GM23248 (cell line): ENCODE results near the gene LRP1-AS. TPM values are rescaled to one million over a fixed set of nuclear protein-coding genes. Genes with fewer than 3 reads are reported as not detected.

Experiments used
- DNase-seq: peaks from one replicate; pipeline ENCODE4 v3.0.0-alpha.2; 2015
- H2AFZ ChIP-seq: fragments of 200-600 bp; sonication (generic); 2 replicates; pipeline ENCODE4 v1.6.1; 2016; ENCODE audit warnings: antibody characterized with exemption
- H3F3A ChIP-seq: fragments of 200-600 bp; sonication (generic); 2 replicates; pipeline ENCODE4 v1.6.1; 2016; ENCODE audit warnings: mild to moderate bottlenecking, antibody characterized with exemption, mixed run types; ENCODE audit not compliant: insufficient read depth
- H3K27ac ChIP-seq: fragments of 200-600 bp; sonication (generic); 2 replicates; pipeline ENCODE4 v1.5.1; 2016; ENCODE audit warnings: mild to moderate bottlenecking
- H3K27me3 ChIP-seq: fragments of 200-600 bp; sonication (generic); replicated peaks from 2 replicates; pipeline ENCODE4 v1.6.1; 2016; ENCODE audit warnings: mild to moderate bottlenecking; ENCODE audit not compliant: insufficient read depth
- H3K36me3 ChIP-seq: fragments of 200-600 bp; sonication (generic); 2 replicates; pipeline ENCODE4 v1.6.1; 2016; ENCODE audit warnings: low read depth, mild to moderate bottlenecking
- H3K4me1 ChIP-seq: fragments of 200-600 bp; sonication (generic); 2 replicates; pipeline ENCODE4 v1.6.1; 2016; ENCODE audit warnings: mild to moderate bottlenecking; ENCODE audit not compliant: insufficient read depth
- H3K4me2 ChIP-seq: fragments of 200-600 bp; sonication (generic); one replicate; pipeline ENCODE4 v1.6.1; 2016; ENCODE audit warnings: mild to moderate bottlenecking; ENCODE audit not compliant: unreplicated experiment
- H3K4me3 ChIP-seq: fragments of 200-600 bp; sonication (generic); 2 replicates; pipeline ENCODE4 v1.5.1; 2016; ENCODE audit warnings: mild to moderate bottlenecking
- H3K79me2 ChIP-seq: fragments of 200-600 bp; sonication (generic); 2 replicates; pipeline ENCODE4 v1.6.1; 2016; ENCODE audit warnings: mild to moderate bottlenecking; ENCODE audit not compliant: insufficient read depth
- H3K9ac ChIP-seq: fragments of 200-600 bp; sonication (generic); 2 replicates; pipeline ENCODE4 v1.6.1; 2016; ENCODE audit warnings: mild to moderate bottlenecking
- H3K9me2 ChIP-seq: fragments of 200-600 bp; sonication (generic); 2 replicates; pipeline ENCODE4 v1.6.1; 2016; ENCODE audit warnings: mixed run types, mild to moderate bottlenecking, moderate library complexity; ENCODE audit not compliant: insufficient read depth
- H3K9me3 ChIP-seq: fragments of 200-600 bp; sonication (generic); one replicate; pipeline ENCODE4 v1.6.1; 2017; ENCODE audit warnings: low read depth
- H4K20me1 ChIP-seq: fragments of 200-600 bp; sonication (generic); 2 replicates; pipeline ENCODE4 v1.6.0; 2016; ENCODE audit not compliant: insufficient read depth
- EZH2 ChIP-seq: fragments of 200-600 bp; sonication (generic); IDR thresholded peaks from 2 replicates; pipeline ENCODE4 v1.6.1; 2018; ENCODE audit warnings: antibody characterized with exemption, mild to moderate bottlenecking; ENCODE audit not compliant: insufficient read depth, poor library complexity, severe bottlenecking
- EZH2phosphoT487 ChIP-seq: fragments of 200-600 bp; sonication (generic); IDR thresholded peaks from 2 replicates; pipeline ENCODE4 v1.6.1; 2018; ENCODE audit warnings: antibody characterized with exemption, moderate library complexity, mild to moderate bottlenecking, low read depth; ENCODE audit not compliant: insufficient read depth
- WGBS, 2 experiments: methylation state at CpG; one replicate each; pipeline ENCODE4 v1.1.6; 2015 to 2017; ENCODE audit warnings: low lambda C conversion rate in 2 of 2, low coverage in 1 of 2; ENCODE audit errors: missing lambda C conversion rate in 2 of 2; 5-methylcytosine and 5-hydroxymethylcytosine counted together
- in situ Hi-C: fragments of 300-500 bp; cut with MboI; formaldehyde crosslinking; loops from 2 replicates; pipeline ENCODE4 v1.15.0; 2020
- polyA plus RNA-seq: library from polyadenylated mRNA; unstranded; fragments of >200 nt; fragmentation: Nextera tagmentation; extraction: Ambion mirVana; gene quantifications from 2 replicates; pipeline ENCODE4 v1.2.1, GENCODE V29; 2016
- total RNA-seq: library from RNA; depleted of rRNA; stranded (reverse); fragments of >200 nt; shearing (Covaris generic); gene quantifications from 2 replicates; pipeline ENCODE4 v1.2.3, GENCODE V29; 2014

The LRP1-AS gene
- total and polyA plus RNA-seq, 2 experiments from 2014 or later, result 0.60 TPM; not detected in 1

DNA sequence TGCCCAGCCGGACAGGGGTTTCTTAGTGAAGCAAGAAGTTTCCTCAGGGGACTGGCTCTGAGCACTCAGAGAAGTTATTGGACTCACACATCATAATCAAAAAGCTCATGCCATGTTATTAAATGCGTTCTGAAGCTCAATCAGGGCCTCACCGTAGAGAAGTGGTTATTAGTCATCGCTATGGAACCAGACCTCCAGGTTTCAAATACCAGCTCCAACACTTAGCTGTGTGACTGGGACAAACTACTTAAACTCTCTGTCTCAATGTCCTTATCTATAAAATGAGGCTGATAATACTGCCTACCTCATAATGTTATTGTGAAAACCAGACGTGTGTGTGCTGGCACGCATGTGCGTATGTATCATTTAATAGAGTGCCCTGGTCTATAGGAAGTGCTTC is 43.6 kb downstream of the LRP1-AS start:
- no peak overlapping the region for H2AFZ ChIP-seq
- 86 to 90% methylated on average over 7 of the region's 7 CpGs for WGBS, 2 experiments
- H3K79me2 ChIP-seq, result peaks cover 25% of the 10 kb centered on the region
- in situ Hi-C loops, result no loop called here
- no peak overlapping the region for H3K4me3 ChIP-seq
- H3K9ac ChIP-seq, result no peak overlapping the region
- no peak overlapping the region for H3K27ac ChIP-seq
- no peaks in the 10 kb centered on the region for H3K9me2 ChIP-seq
- peaks cover 15% of the 10 kb centered on the region; the same call in 1 of the 2 replicates for H3K36me3 ChIP-seq
- H3K4me1 ChIP-seq, result peaks cover 18% of the 10 kb centered on the region
- no peaks in the 10 kb centered on the region for H4K20me1 ChIP-seq
- no peak for DNase-seq
- H3K27me3 ChIP-seq, result no peaks in the 10 kb centered on the region
- no peaks in the 10 kb centered on the region for H3K9me3 ChIP-seq
- TF ChIP-seq EZH2phosphoT487, result no peak
- no peak for TF ChIP-seq EZH2
- no peak overlapping the region for H3K4me2 ChIP-seq
- peaks cover 26% of the 10 kb centered on the region; the same call in 1 of the 2 replicates for H3F3A ChIP-seq

GRCh38 chr12:57101892-57102695 is 45.3 kb downstream of the LRP1-AS start:
- H3K4me2 ChIP-seq, result no peak overlapping the region
- H3K27ac ChIP-seq, result no peak overlapping the region
- no peaks in the 10 kb centered on the region for H3K27me3 ChIP-seq
- in situ Hi-C loops, result no loop called here
- no peaks in the 10 kb centered on the region for H3K9me3 ChIP-seq
- TF ChIP-seq EZH2phosphoT487 (no peak), EZH2 (no peak)
- DNase-seq, result no peak
- no peaks in the 10 kb centered on the region for H4K20me1 ChIP-seq
- H3K9ac ChIP-seq, result no peak overlapping the region
- peaks cover 5% of the 10 kb centered on the region; the same call in 1 of the 2 replicates for H3K4me1 ChIP-seq
- no peaks in the 10 kb centered on the region for H3K9me2 ChIP-seq
- H3F3A ChIP-seq, result peaks cover 43% of the 10 kb centered on the region
- H3K4me3 ChIP-seq, result no peak overlapping the region
- peaks cover 23% of the 10 kb centered on the region; the same call in 1 of the 2 replicates for H3K36me3 ChIP-seq
- H3K79me2 ChIP-seq, result peaks cover 7% of the 10 kb centered on the region
- 85 to 88% methylated on average over 11 to 15 of the region's 15 CpGs for WGBS, 2 experiments
- H2AFZ ChIP-seq, result no peak overlapping the region

GRCh38 chr12:57099766-57100165 is 47.7 kb downstream of the LRP1-AS start:
- in situ Hi-C loops, result no loop called here
- H4K20me1 ChIP-seq, result no peaks in the 10 kb centered on the region
- 68 to 74% methylated on average over 12 of the region's 12 CpGs for WGBS, 2 experiments
- H3K9ac ChIP-seq, result no peak overlapping the region
- H3K27me3 ChIP-seq, result no peaks in the 10 kb centered on the region
- no peaks in the 10 kb centered on the region for H3K9me3 ChIP-seq
- DNase-seq, result no peak
- no peak overlapping the region for H3K4me3 ChIP-seq
- H3K79me2 ChIP-seq, result no peaks in the 10 kb centered on the region; the same call in 1 of the 2 replicates
- peaks cover 67% of the 10 kb centered on the region for H3F3A ChIP-seq
- TF ChIP-seq EZH2phosphoT487, result no peak
- TF ChIP-seq EZH2, result no peak
- H3K4me2 ChIP-seq, result no peak overlapping the region
- H2AFZ ChIP-seq, result no peak overlapping the region
- H3K36me3 ChIP-seq, result peaks cover 17% of the 10 kb centered on the region
- H3K4me1 ChIP-seq, result peaks cover 5% of the 10 kb centered on the region; the same call in 1 of the 2 replicates
- H3K9me2 ChIP-seq, result no peaks in the 10 kb centered on the region
- H3K27ac ChIP-seq, result peak overlapping the region; percentile 18; the same call in 1 of the 2 replicates

GRCh38 chr12:57099047-57099714 is 48.2 kb downstream of the LRP1-AS start:
- Histone ChIP-seq H4K20me1 (no peaks in the 10 kb centered on the region), H3K27me3 (no peaks in the 10 kb centered on the region), H3F3A (peaks cover 73% of the 10 kb centered on the region), H3K9ac (no peak overlapping the region), H3K9me2 (no peaks in the 10 kb centered on the region), H3K4me1 (peaks cover 9% of the 10 kb centered on the region; the same call in 1 of the 2 replicates), H3K4me3 (no peak overlapping the region), H3K9me3 (no peaks in the 10 kb centered on the region), H3K36me3 (peaks cover 21% of the 10 kb centered on the region), H3K27ac (peak overlapping the region; percentile 41), H3K4me2 (no peak overlapping the region), H2AFZ (no peak overlapping the region), H3K79me2 (no peaks in the 10 kb centered on the region; the same call in 1 of the 2 replicates)
- in situ Hi-C loops, result no loop called here
- DNase-seq, result peak; percentile 69
- 66% methylated on average over 11 of the region's 11 CpGs for WGBS, 2 experiments
- TF ChIP-seq EZH2 (no peak), EZH2phosphoT487 (no peak)
